ENCODE results near the gene DCLK1. TPM values are rescaled to one million over a fixed set of nuclear protein-coding genes. Genes with fewer than 3 reads are reported as not detected.

DCLK1 gene
- total RNA-seq, 1 donor from 2014 or later: 2.9 TPM

DNA sequence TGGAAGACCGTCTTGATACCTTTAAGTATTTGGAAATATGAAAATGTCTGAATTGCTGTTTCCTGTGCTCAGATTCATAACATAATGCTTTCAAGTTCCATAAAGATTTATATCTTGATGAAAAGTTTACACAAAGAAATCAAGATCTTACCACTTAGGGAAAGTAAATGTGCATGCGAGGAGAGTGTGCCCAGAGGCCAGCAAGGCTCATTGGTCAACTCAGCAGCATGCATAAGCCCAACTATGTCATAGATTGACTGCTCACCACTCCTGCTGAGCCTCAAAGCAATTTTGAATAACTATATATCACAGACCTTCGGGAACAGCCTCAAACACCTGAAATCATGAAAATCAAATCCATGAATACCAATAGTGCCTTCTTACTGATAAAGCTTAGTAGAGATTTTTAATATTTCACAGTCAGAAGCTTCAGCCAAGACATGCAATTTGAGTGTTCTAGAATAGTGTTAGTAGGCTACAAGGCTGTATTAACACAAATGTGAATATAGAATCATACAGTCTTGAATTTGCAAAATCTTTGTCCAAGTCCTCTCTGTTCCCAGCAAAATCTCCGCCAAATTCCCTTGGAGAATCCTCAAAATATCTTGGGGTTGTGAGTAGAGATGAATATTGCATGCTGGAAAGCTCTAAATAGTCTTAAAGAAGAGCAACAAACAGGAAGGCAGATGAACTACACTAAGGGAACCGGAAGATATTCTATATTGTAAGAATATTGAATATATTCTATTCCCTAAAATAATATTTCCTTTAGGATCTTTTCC lies 124.1 kb downstream of the DCLK1 start:
- Histone ChIP-seq H3K27me3 (ENCODE audit: control insufficient read depth, insufficient read depth, low read length) (no peaks in the 10 kb centered on the region), H3K4me3 (ENCODE audit: low read depth, low read length) (no peak overlapping the region), H3K36me3 (ENCODE audit: control insufficient read depth, insufficient read depth, low read length) (no peaks in the 10 kb centered on the region)
- no peak for DNase-seq (ENCODE audit: low read depth)
- TF ChIP-seq, protein P1, sequence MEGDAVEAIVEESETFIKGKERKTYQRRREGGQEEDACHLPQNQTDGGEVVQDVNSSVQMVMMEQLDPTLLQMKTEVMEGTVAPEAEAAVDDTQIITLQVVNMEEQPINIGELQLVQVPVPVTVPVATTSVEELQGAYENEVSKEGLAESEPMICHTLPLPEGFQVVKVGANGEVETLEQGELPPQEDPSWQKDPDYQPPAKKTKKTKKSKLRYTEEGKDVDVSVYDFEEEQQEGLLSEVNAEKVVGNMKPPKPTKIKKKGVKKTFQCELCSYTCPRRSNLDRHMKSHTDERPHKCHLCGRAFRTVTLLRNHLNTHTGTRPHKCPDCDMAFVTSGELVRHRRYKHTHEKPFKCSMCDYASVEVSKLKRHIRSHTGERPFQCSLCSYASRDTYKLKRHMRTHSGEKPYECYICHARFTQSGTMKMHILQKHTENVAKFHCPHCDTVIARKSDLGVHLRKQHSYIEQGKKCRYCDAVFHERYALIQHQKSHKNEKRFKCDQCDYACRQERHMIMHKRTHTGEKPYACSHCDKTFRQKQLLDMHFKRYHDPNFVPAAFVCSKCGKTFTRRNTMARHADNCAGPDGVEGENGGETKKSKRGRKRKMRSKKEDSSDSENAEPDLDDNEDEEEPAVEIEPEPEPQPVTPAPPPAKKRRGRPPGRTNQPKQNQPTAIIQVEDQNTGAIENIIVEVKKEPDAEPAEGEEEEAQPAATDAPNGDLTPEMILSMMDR (IDR thresholded peaks at IDR 0.05; ENCODE audit: insufficient read depth, low read length, poor library complexity, severe bottlenecking): no peak

DNA sequence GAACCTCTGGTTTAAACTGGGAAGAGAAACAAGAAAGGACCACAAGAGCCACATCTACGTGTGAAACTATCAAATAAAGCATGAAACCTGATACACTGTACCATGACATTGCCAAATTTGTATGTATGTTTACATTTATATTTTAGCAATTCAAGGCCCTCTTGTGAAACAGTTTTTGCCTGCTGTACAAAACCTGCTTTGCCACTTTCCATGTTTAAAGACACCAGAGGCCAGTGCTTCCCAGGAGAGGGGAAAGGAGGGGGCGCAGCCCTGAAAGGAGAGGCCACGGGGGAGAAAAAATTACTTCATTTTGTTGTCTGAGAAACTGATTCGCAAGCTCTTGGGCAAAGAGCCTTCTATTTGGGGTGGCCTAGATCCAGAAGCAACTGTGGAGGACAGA lies 124.8 kb downstream of the DCLK1 start:
- TF ChIP-seq, protein P1 (IDR thresholded peaks at IDR 0.05; ENCODE audit: insufficient read depth, low read length, poor library complexity, severe bottlenecking): no peak
- Histone ChIP-seq H3K4me3 (ENCODE audit: low read depth, low read length) (no peak overlapping the region), H3K27me3 (ENCODE audit: control insufficient read depth, insufficient read depth, low read length) (no peaks in the 10 kb centered on the region), H3K36me3 (ENCODE audit: control insufficient read depth, insufficient read depth, low read length) (no peaks in the 10 kb centered on the region)
- no peak for DNase-seq (ENCODE audit: low read depth)

DNA sequence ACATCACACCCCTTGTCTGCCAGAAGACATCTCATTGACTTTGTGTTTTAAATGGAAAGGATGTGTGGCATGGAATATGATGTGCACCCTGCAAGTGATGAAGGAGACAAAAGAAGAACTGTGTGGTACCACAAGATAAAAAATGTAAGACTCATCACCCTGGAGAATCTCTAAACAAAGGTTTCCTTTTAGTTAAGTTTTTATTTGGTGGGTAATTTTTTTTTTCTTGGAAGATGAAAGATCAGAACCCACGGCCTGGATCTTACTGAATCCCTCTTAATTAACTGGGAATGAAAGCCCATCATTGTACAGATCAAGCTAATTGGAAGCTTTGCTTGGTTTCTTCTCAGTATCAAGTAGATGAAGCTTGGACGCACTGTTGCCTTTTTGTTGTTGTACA lies 129.6 kb downstream of the DCLK1 start:
- no peaks in the 10 kb centered on the region for H3K27me3 ChIP-seq (ENCODE audit: control insufficient read depth, insufficient read depth, low read length)
- no peak for DNase-seq (ENCODE audit: low read depth)
- H3K36me3 ChIP-seq (ENCODE audit: control insufficient read depth, insufficient read depth, low read length): no peaks in the 10 kb centered on the region

DNA sequence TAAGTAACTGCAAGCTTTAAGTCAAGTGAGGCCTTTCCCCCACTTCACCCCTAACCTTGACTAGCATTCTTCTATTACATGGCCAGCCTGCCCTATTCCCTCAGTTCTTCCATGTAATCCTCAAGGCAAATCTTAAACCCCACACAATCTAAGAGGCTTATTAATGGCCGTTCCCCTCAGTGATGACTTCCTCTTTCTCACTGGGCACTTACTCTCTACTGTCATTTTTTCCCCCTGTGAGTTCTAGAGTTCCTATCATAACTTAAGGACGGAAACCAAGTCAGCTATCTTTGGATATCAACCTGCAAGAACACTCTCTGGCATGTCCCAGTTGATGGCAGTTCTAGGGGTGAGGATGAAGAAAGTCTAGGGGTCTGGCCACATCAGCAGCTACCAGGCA lies 131.2 kb downstream of the DCLK1 start:
- Histone ChIP-seq H3K36me3 (ENCODE audit: control insufficient read depth, insufficient read depth, low read length) (no peaks in the 10 kb centered on the region), H3K27me3 (ENCODE audit: control insufficient read depth, insufficient read depth, low read length) (no peaks in the 10 kb centered on the region), H3K4me3 (ENCODE audit: low read depth, low read length) (no peak overlapping the region)
- DNase-seq (ENCODE audit: low read depth): no peak
- TF ChIP-seq, protein P1 (IDR thresholded peaks at IDR 0.05; ENCODE audit: insufficient read depth, low read length, poor library complexity, severe bottlenecking): no peak

More for the DNA sequence above, 129.6 kb downstream of the DCLK1 start:
- TF ChIP-seq, protein P1 (IDR thresholded peaks at IDR 0.05; ENCODE audit: insufficient read depth, low read length, poor library complexity, severe bottlenecking): no peak
- no peak overlapping the region for H3K4me3 ChIP-seq (ENCODE audit: low read depth, low read length)

DNA sequence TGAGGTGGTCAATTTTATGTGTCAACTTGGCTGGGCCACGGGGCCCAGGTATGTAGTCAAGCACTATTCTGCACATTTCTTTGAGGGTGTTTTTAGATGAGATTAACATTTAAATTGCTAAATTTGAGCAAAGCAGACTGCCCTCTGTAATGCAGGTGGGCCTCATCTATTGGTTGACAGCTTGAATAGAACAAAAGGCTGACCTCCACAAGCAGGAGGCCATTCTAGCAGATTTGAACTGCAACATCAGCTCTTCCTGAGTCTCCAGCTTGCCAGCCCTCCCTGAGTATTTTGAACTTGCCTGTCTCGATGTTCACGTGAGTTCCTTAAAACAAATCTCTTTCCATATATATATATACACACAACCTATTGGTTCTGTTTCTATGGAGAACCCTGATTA lies 134.8 kb downstream of the DCLK1 start:
- Histone ChIP-seq H3K27me3 (ENCODE audit: control insufficient read depth, insufficient read depth, low read length) (no peaks in the 10 kb centered on the region), H3K36me3 (ENCODE audit: control insufficient read depth, insufficient read depth, low read length) (no peaks in the 10 kb centered on the region), H3K4me3 (ENCODE audit: low read depth, low read length) (no peak overlapping the region)
- TF ChIP-seq, protein P1 (IDR thresholded peaks at IDR 0.05; ENCODE audit: insufficient read depth, low read length, poor library complexity, severe bottlenecking): no peak
- no peak for DNase-seq (ENCODE audit: low read depth)

DNA sequence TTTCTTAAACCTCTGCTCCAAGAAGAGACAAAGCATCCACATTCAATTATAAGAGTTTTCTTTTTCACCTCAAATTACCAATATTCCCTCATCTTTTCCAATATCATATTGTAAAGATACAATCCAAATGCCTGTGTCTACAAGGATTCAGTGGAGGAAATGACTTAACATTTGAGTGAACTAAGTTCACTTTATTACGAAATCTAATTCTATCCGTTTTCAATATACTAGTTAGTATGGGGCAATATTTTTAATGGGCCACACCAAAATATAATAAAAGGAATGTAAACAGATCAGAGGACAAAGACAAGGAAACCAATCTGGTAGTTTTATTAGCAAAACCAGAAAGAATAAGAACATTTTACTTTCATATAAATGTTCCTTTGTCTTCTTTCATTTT lies 136.0 kb downstream of the DCLK1 start:
- TF ChIP-seq, protein P1 (IDR thresholded peaks at IDR 0.05; ENCODE audit: insufficient read depth, low read length, poor library complexity, severe bottlenecking): no peak
- no peak for DNase-seq (ENCODE audit: low read depth)
- Histone ChIP-seq H3K27me3 (ENCODE audit: control insufficient read depth, insufficient read depth, low read length) (no peaks in the 10 kb centered on the region), H3K4me3 (ENCODE audit: low read depth, low read length) (no peak overlapping the region), H3K36me3 (ENCODE audit: control insufficient read depth, insufficient read depth, low read length) (no peaks in the 10 kb centered on the region)
